Activated CD8-positive, alpha-beta T cell treated with anti-CD3 and anti-CD28 coated beads, Interleukin-2, amount 10 ng/mL, durations not matched to agents 7 days and 5 days (primary cell): ENCODE measurements around the gene KRT36. TPM values are rescaled to one million over a fixed set of nuclear protein-coding genes. Genes with fewer than 3 reads are reported as not detected.

Experiments
- ATAC-seq: fragments of 150-1000 bp; cut with Tn5 transposase; one replicate; pipeline ENCODE4 v1.10.0; 2021; ENCODE audit warnings: moderate library complexity
- CTCF ChIA-PET: fragments of 350-600 bp; sonication (Branson Sonifier 250); formaldehyde crosslinking; loops from one replicate; lab custom pipeline; 2021; ENCODE audit warnings: antibody characterized with exemption; lab: Charles Lee
- POLR2A ChIA-PET: fragments of 350-600 bp; sonication (Branson Sonifier 250); formaldehyde crosslinking; loops from one replicate; lab custom pipeline; 2021; ENCODE audit warnings: antibody characterized with exemption; lab: Charles Lee
- DNase-seq: peaks from one replicate; pipeline ENCODE4 v3.0.0-alpha.2; 2020
- H3K27ac Mint-ChIP-seq: one replicate; pipeline ENCODE4 v1.8.0; 2021; ENCODE audit warnings: mild to moderate bottlenecking, mixed read lengths
- H3K27me3 Mint-ChIP-seq: one replicate; pipeline ENCODE4 v1.8.0; 2021; ENCODE audit warnings: low read depth, mixed read lengths
- H3K36me3 Mint-ChIP-seq: one replicate; pipeline ENCODE4 v1.8.0; 2021; ENCODE audit warnings: low read depth, mixed read lengths
- H3K4me1 Mint-ChIP-seq: one replicate; pipeline ENCODE4 v1.8.0; 2021; ENCODE audit warnings: low read depth, mixed read lengths
- H3K4me3 Mint-ChIP-seq: one replicate; pipeline ENCODE4 v1.8.0; 2021; ENCODE audit warnings: mild to moderate bottlenecking, mixed read lengths
- H3K9me3 Mint-ChIP-seq: one replicate; pipeline ENCODE4 v1.8.0; 2022; ENCODE audit warnings: mixed read lengths; ENCODE audit not compliant: insufficient read depth
- total RNA-seq, 2 experiments: library from RNA; stranded (reverse); gene quantifications; one replicate each; pipeline ENCODE4 v1.2.3, GENCODE V29; 2021

Gene KRT36
- total RNA-seq, 2 experiments from 2014 or later, result not detected

GRCh38 chr17:41494524-41494923 is 4.8 kb upstream of the KRT36 start:
- H3K27ac Mint-ChIP-seq, result no peak overlapping the region
- H3K36me3 Mint-ChIP-seq, result no peaks in the 10 kb centered on the region
- ATAC-seq (no peak), DNase-seq (no peak)
- POLR2A ChIA-PET, result no interaction called here
- H3K4me1 Mint-ChIP-seq, result peaks cover 13% of the 10 kb centered on the region
- H3K27me3 Mint-ChIP-seq, result no peaks in the 10 kb centered on the region
- CTCF ChIA-PET, result interaction anchor here (1.4 to 2.5 kb wide), 3 partner anchors 54 to 169 kb away, joined by 3 to 12 read pairs (median 9); no protein-coding TSS in a partner anchor
- no peak overlapping the region for H3K4me3 Mint-ChIP-seq
- no peaks in the 10 kb centered on the region for H3K9me3 Mint-ChIP-seq

GRCh38 chr17:41492771-41493170 is 3.1 kb upstream of the KRT36 start:
- Mint-ChIP-seq H3K27me3 (no peaks in the 10 kb centered on the region), H3K27ac (no peak overlapping the region), H3K4me1 (peaks cover 13% of the 10 kb centered on the region), H3K36me3 (no peaks in the 10 kb centered on the region), H3K4me3 (no peak overlapping the region), H3K9me3 (no peaks in the 10 kb centered on the region)
- DNase-seq (no peak), ATAC-seq (no peak)
- ChIA-PET CTCF (interaction anchor here (1.2 kb wide), 1 partner anchor 170 kb away, joined by 5 read pairs; no protein-coding TSS in a partner anchor), POLR2A (no interaction called here)

GRCh38 chr17:41492351-41492750 is 2.6 kb upstream of the KRT36 start:
- Mint-ChIP-seq H3K27me3 (no peaks in the 10 kb centered on the region), H3K27ac (no peak overlapping the region), H3K9me3 (no peaks in the 10 kb centered on the region), H3K4me1 (peaks cover 13% of the 10 kb centered on the region), H3K4me3 (no peak overlapping the region), H3K36me3 (no peaks in the 10 kb centered on the region)
- CTCF ChIA-PET, result interaction anchor here (1.1 to 1.2 kb wide), 2 partner anchors 156 to 171 kb away, joined by 3 to 5 read pairs; no protein-coding TSS in a partner anchor
- DNase-seq (no peak), ATAC-seq (no peak)
- POLR2A ChIA-PET, result no interaction called here

DNA sequence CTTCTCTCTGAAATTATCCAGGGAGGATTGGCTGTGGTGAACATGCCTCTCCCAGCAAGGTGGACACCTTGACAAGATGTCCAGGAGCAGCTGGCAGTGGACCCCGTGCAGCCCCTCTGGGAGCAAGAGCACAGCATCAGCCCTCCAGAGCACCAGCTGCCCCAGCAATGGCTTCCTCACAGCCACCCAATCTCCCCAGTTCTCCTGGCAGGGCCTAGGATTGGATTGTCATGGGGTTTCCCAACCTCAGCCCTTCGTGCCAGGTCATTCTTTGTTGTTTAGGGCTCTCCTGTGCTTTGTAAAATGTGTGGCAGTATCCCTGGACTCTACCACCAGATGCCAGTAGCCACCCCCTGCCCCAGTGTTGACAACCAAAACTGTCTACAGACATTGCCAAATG is 1.8 kb upstream of the KRT36 start:
- H3K4me1 Mint-ChIP-seq, result peaks cover 4% of the 10 kb centered on the region
- H3K9me3 Mint-ChIP-seq, result no peaks in the 10 kb centered on the region
- no peak overlapping the region for H3K27ac Mint-ChIP-seq
- POLR2A ChIA-PET, result no interaction called here
- ATAC-seq (no peak), DNase-seq (no peak)
- H3K4me3 Mint-ChIP-seq, result no peak overlapping the region
- CTCF ChIA-PET, result interaction anchor here (1.1 kb wide), 1 partner anchor 157 kb away, joined by 3 read pairs; no protein-coding TSS in a partner anchor
- no peaks in the 10 kb centered on the region for H3K27me3 Mint-ChIP-seq
- no peaks in the 10 kb centered on the region for H3K36me3 Mint-ChIP-seq

DNA sequence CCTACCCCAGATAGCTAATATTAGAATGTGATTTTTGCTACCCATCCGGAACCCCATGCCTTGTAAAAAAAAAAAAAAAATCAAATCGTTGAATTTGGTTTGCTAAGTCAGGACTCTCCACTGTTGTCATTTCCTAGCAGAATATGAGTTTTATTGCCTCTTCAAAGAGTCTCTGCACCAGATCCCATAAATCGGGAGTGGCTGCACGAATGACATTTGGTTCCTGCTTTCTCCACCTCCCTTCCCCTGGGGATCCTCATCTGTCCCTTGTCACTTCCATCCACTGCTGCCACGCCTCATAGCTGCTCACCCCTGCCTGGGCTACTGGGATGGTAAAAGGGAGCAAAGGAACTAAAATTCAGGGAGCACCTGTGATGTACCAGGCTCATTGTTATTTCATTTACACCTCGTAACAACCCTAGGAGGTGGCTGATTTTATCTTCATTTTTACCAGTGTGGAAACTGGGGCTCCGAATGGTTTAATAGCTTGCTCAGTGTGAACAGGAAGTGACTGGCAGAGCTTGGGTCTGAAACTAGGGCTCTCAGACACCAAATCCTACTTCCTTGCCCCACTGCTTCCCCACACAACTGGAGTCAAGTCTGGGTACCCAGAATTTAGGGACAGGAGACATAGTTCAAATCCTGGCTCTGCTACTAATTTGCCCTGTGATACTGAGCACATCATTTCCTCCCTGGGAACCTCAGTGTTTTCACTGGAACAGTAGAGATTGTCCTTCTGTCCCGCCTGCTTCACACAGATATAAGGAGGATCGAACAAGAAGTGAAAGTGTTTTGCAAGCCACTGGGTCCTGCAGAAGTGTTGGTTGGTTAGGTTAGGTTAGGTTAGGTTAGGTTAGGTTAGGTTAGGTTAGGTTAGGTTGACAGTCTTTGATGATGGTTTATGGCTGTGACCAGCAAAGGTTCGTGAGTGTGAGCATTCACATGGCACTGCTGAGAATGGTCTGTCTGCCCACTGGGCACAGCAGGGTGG is 585 bp upstream of the KRT36 start:
- ChIA-PET CTCF (interaction anchor here (0.6 kb wide), 2 partner anchors 18 to 451 kb away, joined by 3 read pairs; no protein-coding TSS in a partner anchor), POLR2A (no interaction called here)
- no peak overlapping the region for H3K4me3 Mint-ChIP-seq
- H3K9me3 Mint-ChIP-seq, result no peaks in the 10 kb centered on the region
- H3K27ac Mint-ChIP-seq, result no peak overlapping the region
- peaks cover 2% of the 10 kb centered on the region for H3K4me1 Mint-ChIP-seq
- no peaks in the 10 kb centered on the region for H3K36me3 Mint-ChIP-seq
- no peak for DNase-seq
- no peaks in the 10 kb centered on the region for H3K27me3 Mint-ChIP-seq
- ATAC-seq, result no peak

DNA sequence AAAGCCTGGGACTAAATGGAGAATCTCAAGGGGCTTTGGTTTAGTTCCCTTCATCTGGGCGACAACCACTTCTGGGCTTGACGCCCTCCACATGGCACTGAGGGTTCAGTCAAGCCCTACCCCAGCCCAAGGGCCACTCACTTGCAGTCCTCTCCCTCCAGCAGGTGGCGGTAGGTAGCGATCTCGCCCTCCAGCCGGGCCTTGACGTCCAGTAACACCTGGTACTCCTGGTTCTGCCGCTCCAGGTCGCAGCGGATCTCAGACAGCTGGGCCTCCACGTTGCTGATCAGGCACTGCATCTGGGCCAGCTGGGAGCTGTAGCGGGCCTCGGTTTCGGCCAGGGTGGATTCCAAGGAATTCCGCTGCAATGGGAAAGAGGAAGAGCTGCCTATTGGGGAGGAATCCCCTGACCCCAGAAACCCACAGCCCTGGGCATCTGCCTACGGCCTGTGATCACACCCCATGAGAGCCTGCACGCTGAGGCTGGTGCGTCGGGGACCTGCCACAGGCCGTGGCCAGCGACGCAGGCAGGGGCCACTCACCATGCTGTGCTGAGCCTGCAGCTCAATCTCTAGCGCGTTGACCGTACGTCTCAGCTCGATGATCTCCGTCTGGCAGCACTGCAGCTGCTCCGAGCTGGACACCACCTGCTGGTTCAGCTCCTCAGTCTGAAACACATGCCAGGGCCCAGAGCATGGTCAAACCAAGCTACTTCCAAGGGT is 2.7 kb downstream of the KRT36 start:
- H3K27me3 Mint-ChIP-seq, result peaks cover 3% of the 10 kb centered on the region
- ATAC-seq (no peak), DNase-seq (peak; percentile 49)
- H3K9me3 Mint-ChIP-seq, result no peaks in the 10 kb centered on the region
- no peak overlapping the region for H3K4me3 Mint-ChIP-seq
- ChIA-PET POLR2A (no interaction called here), CTCF (interaction anchor here (0.7 to 1.1 kb wide), 4 partner anchors 28 to 162 kb away, joined by 3 to 4 read pairs (median 4); no protein-coding TSS in a partner anchor)
- no peak overlapping the region for H3K27ac Mint-ChIP-seq
- no peaks in the 10 kb centered on the region for H3K36me3 Mint-ChIP-seq
- H3K4me1 Mint-ChIP-seq, result peaks cover 2% of the 10 kb centered on the region

DNA sequence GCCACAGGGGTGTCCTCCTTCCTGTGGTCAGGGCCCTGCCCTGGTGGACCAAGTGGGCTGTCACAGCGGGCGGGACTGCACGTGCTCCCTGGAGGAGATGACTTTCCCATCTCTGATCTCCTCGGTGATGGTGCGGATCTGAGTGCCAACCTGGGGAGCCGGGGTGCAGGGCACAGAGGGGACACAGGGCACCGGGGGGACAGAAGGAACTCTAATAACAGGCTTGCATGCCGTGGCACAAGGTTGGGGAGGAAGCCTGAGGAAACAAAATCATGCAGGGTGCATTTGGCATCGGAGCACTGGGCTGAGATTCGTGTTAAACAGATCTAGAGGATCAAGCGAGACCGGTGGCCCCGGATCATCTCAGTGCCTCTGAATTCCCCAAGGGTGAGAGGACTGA is 3.4 kb downstream of the KRT36 start:
- peaks cover 2% of the 10 kb centered on the region for H3K4me1 Mint-ChIP-seq
- POLR2A ChIA-PET, result no interaction called here

GRCh38 chr17:41484920-41485904 is 4.5 kb downstream of the KRT36 start:
- Mint-ChIP-seq H3K27ac (no peak overlapping the region), H3K27me3 (peaks cover 3% of the 10 kb centered on the region), H3K4me3 (no peak overlapping the region), H3K36me3 (no peaks in the 10 kb centered on the region), H3K4me1 (peaks cover 2% of the 10 kb centered on the region), H3K9me3 (no peaks in the 10 kb centered on the region)
- POLR2A ChIA-PET, result interaction anchor here (0.6 kb wide), 1 partner anchor 446 kb away, joined by 3 read pairs; no protein-coding TSS in a partner anchor
- DNase-seq, result no peak
- CTCF ChIA-PET, result interaction anchor here (1.4 kb wide), 1 partner anchor 64 kb away, joined by 4 read pairs; no protein-coding TSS in a partner anchor
- ATAC-seq, result no peak

More for the DNA sequence above, 3.4 kb downstream of the KRT36 start:
- no peak overlapping the region for H3K27ac Mint-ChIP-seq
- H3K36me3 Mint-ChIP-seq, result no peaks in the 10 kb centered on the region
- H3K9me3 Mint-ChIP-seq, result no peaks in the 10 kb centered on the region
- CTCF ChIA-PET, result interaction anchor here (1.0 kb wide), 1 partner anchor 162 kb away, joined by 4 read pairs; no protein-coding TSS in a partner anchor
- H3K27me3 Mint-ChIP-seq, result peaks cover 3% of the 10 kb centered on the region
- no peak for DNase-seq
- H3K4me3 Mint-ChIP-seq, result no peak overlapping the region
- no peak for ATAC-seq

DNA sequence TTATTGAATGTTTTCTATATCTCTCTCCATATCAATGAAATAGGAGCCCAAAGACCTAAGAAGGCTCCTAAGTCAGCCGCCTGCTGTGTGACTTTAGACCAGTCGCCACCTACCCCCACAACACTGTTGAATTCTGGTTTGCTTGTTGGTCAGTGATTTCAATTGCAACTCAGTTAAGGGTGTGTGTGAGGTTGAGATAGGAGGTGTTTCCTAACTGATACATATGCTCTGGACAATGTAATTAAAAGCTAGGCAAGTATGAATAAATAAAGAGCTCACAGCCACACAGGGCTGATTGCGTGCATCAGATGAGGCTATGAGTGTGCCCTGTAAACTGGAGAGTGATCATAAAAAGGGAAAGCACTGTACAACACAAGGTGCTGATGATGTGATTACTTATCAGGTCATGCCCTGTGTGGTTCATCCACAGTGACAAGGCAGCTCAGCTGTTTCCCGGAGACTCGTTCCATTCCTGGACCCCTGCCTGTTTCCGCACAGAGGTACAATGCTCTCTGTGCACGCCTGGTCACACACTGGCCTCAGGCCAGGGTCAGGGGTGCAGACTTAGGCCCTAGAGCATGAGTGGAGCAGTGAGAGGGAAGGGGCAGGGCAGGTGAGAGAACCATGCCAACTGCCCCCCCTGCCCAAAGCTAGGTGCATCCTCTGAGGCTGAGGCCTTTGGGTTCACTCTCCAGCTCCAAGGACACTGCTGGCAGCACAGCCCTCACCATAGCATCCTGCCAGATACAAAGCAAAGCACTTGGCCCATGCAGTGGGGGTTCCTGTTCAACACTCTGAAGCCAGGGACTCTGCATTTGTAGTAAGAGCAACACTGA is 5.5 kb downstream of the KRT36 start:
- DNase-seq (no peak), ATAC-seq (no peak)
- Mint-ChIP-seq H3K36me3 (no peaks in the 10 kb centered on the region), H3K27ac (no peak overlapping the region), H3K4me3 (no peak overlapping the region), H3K4me1 (no peaks in the 10 kb centered on the region), H3K9me3 (no peaks in the 10 kb centered on the region), H3K27me3 (peaks cover 3% of the 10 kb centered on the region)
- CTCF ChIA-PET, result interaction anchor here (0.8 to 1.4 kb wide), 2 partner anchors 65 to 582 kb away, joined by 3 to 4 read pairs; no protein-coding TSS in a partner anchor
- POLR2A ChIA-PET, result interaction anchor here (0.6 kb wide), 1 partner anchor 445 kb away, joined by 3 read pairs; no protein-coding TSS in a partner anchor

- ChIA-PET CTCF (interaction anchor here (0.8 to 1.4 kb wide), 2 partner anchors 66 to 582 kb away, joined by 3 to 4 read pairs; no protein-coding TSS in a partner anchor), POLR2A (no interaction called here)
- Mint-ChIP-seq H3K4me1 (no peaks in the 10 kb centered on the region), H3K27ac (no peak overlapping the region), H3K36me3 (no peaks in the 10 kb centered on the region), H3K27me3 (peaks cover 3% of the 10 kb centered on the region), H3K9me3 (no peaks in the 10 kb centered on the region), H3K4me3 (no peak overlapping the region)
- DNase-seq (no peak), ATAC-seq (no peak)
These were observed 6.2 kb downstream of the KRT36 start for GRCh38 chr17:41483531-41483930.
